H9 (cell line): ENCODE measurements around the gene TAF1. TPM values are rescaled to one million over a fixed set of nuclear protein-coding genes. Genes with fewer than 3 reads are reported as not detected.

Experiments used
- DNase-seq: peaks from one replicate; pipeline ENCODE4 v3.0.0-alpha.2; 2017
- H2AFZ ChIP-seq: one replicate; pipeline ENCODE4 v1.6.1; 2013; ENCODE audit warnings: mild to moderate bottlenecking, low read length, control low read depth, moderate library complexity
- H2AK5ac ChIP-seq: 2 replicates; pipeline ENCODE4 v1.6.1; 2013; ENCODE audit warnings: low read length, control low read depth, mixed read lengths; ENCODE audit not compliant: insufficient read length
- H2BK120ac ChIP-seq: one replicate; pipeline ENCODE4 v1.6.1; 2013; ENCODE audit warnings: low read depth, mild to moderate bottlenecking, low read length, control low read depth, inconsistent platforms; ENCODE audit not compliant: poor library complexity, severe bottlenecking
- H2BK12ac ChIP-seq: 2 replicates; pipeline ENCODE4 v1.6.1; 2013; ENCODE audit warnings: low read length, control low read depth, mixed read lengths, low read depth; ENCODE audit not compliant: insufficient read length
- H2BK15ac ChIP-seq: 2 replicates; pipeline ENCODE4 v1.6.1; 2013; ENCODE audit warnings: low read depth, low read length, control low read depth
- H2BK20ac ChIP-seq: one replicate; pipeline ENCODE4 v1.6.1; 2013; ENCODE audit warnings: low read depth, mild to moderate bottlenecking, low read length, control low read depth, inconsistent platforms; ENCODE audit not compliant: poor library complexity, severe bottlenecking
- H2BK5ac ChIP-seq: 2 replicates; pipeline ENCODE4 v1.6.1; 2013; ENCODE audit warnings: low read length, control low read depth, mixed read lengths; ENCODE audit not compliant: insufficient read length
- H3K14ac ChIP-seq: 2 replicates; pipeline ENCODE4 v1.6.1; 2013; ENCODE audit warnings: low read length, control low read depth; ENCODE audit not compliant: insufficient read depth
- H3K18ac ChIP-seq: 2 replicates; pipeline ENCODE4 v1.6.1; 2013; ENCODE audit warnings: low read depth, mild to moderate bottlenecking, mixed read lengths, low read length, control low read depth; ENCODE audit not compliant: insufficient read length
- H3K23ac ChIP-seq: 2 replicates; pipeline ENCODE4 v1.6.1; 2013; ENCODE audit warnings: low read length, control low read depth, mixed read lengths, low read depth; ENCODE audit not compliant: insufficient read length
- H3K23me2 ChIP-seq: 2 replicates; pipeline ENCODE4 v1.6.1; 2013; ENCODE audit warnings: low read depth, mild to moderate bottlenecking, mixed read lengths, low read length, control low read depth; ENCODE audit not compliant: insufficient read length, poor library complexity, severe bottlenecking
- H3K27ac ChIP-seq: 2 replicates; pipeline ENCODE4 v1.5.1; 2013; ENCODE audit warnings: low read length, control low read depth, mixed read lengths, low read depth; ENCODE audit not compliant: insufficient read length
- H3K27me3 ChIP-seq: 2 replicates; pipeline ENCODE4 v1.6.1; 2013; ENCODE audit warnings: low read length, control low read depth, inconsistent platforms; ENCODE audit not compliant: insufficient read depth
- H3K4ac ChIP-seq: 2 replicates; pipeline ENCODE4 v1.6.1; 2013; ENCODE audit warnings: low read depth, mild to moderate bottlenecking, control low read depth, inconsistent platforms, low read length, moderate library complexity
- H3K4me1 ChIP-seq: 2 replicates; pipeline ENCODE4 v1.6.1; 2013; ENCODE audit warnings: low read length, control low read depth, inconsistent platforms; ENCODE audit not compliant: insufficient read depth
- H3K4me2 ChIP-seq: 2 replicates; pipeline ENCODE4 v1.6.1; 2013; ENCODE audit warnings: low read length, control low read depth, mixed read lengths; ENCODE audit not compliant: insufficient read length, insufficient read depth
- H3K56ac ChIP-seq: 2 replicates; pipeline ENCODE4 v1.6.1; 2013; ENCODE audit warnings: low read depth, mild to moderate bottlenecking, mixed read lengths, low read length, control low read depth; ENCODE audit not compliant: insufficient read length
- H3K79me1 ChIP-seq: 2 replicates; pipeline ENCODE4 v1.6.1; 2013; ENCODE audit warnings: low read depth, mild to moderate bottlenecking, moderate library complexity, low read length, control low read depth, inconsistent platforms; ENCODE audit not compliant: insufficient read depth, poor library complexity, severe bottlenecking
- H3K79me2 ChIP-seq: 2 replicates; pipeline ENCODE4 v1.6.1; 2013; ENCODE audit warnings: low read length, control low read depth, inconsistent platforms; ENCODE audit not compliant: insufficient read depth
- H3K9ac ChIP-seq: 2 replicates; pipeline ENCODE4 v1.6.1; 2013; ENCODE audit warnings: low read length, control low read depth, mixed read lengths; ENCODE audit not compliant: insufficient read length; ENCODE audit errors: extremely low read depth
- H3K9me3 ChIP-seq: one replicate; pipeline ENCODE4 v1.6.1; 2013; ENCODE audit warnings: low read depth, low read length, inconsistent platforms; ENCODE audit not compliant: control insufficient read depth
- H3T11ph ChIP-seq: one replicate; pipeline ENCODE4 v1.6.1; 2013; ENCODE audit warnings: mild to moderate bottlenecking, low read length, control low read depth, inconsistent platforms
- H4K20me1 ChIP-seq: one replicate; pipeline ENCODE4 v1.6.1; 2013; ENCODE audit not compliant: control insufficient read depth, insufficient read length, insufficient read depth
- H4K5ac ChIP-seq: 2 replicates; pipeline ENCODE4 v1.6.1; 2013; ENCODE audit warnings: low read depth, mild to moderate bottlenecking, mixed read lengths, low read length, control low read depth; ENCODE audit not compliant: insufficient read length
- H4K8ac ChIP-seq: replicated peaks from 2 replicates; pipeline ENCODE4 v1.6.1; 2013; ENCODE audit warnings: low read length, control low read depth, mixed read lengths, low read depth; ENCODE audit not compliant: insufficient read length
- H4K91ac ChIP-seq: 2 replicates; pipeline ENCODE4 v1.6.1; 2013; ENCODE audit warnings: low read depth, mild to moderate bottlenecking, moderate library complexity, mixed read lengths, low read length, control low read depth; ENCODE audit not compliant: insufficient read length
- H3K27ac Mint-ChIP-seq, 3 experiments: 2 replicates in 2 of 3; 3 replicates in 1 of 3; pipeline ENCODE4 v1.8.0; 2020 to 2021; ENCODE audit warnings: mixed read lengths in 3 of 3, mild to moderate bottlenecking in 1 of 3, moderate library complexity in 1 of 3
- H3K27me3 Mint-ChIP-seq: 2 replicates; pipeline ENCODE4 v1.8.0; 2021; ENCODE audit warnings: low read depth, mild to moderate bottlenecking, moderate library complexity, mixed read lengths
- H3K36me3 Mint-ChIP-seq, 3 experiments: 2 replicates in 2 of 3; 3 replicates in 1 of 3; pipeline ENCODE4 v1.8.0; 2020 to 2021; ENCODE audit warnings: low read depth in 3 of 3, mixed read lengths in 3 of 3; ENCODE audit not compliant: insufficient read depth in 1 of 3
- H3K4me1 Mint-ChIP-seq, 2 experiments: 2 replicates each; pipeline ENCODE4 v1.8.0; 2020; ENCODE audit warnings: mixed read lengths in 2 of 2
- H3K4me3 Mint-ChIP-seq, 2 experiments: 2 replicates in 1 of 2; 3 replicates in 1 of 2; pipeline ENCODE4 v1.8.0; 2020 to 2021; ENCODE audit warnings: mild to moderate bottlenecking in 2 of 2, mixed read lengths in 2 of 2, moderate library complexity in 1 of 2
- H3K9me3 Mint-ChIP-seq, 2 experiments: 2 replicates in 1 of 2; 3 replicates in 1 of 2; pipeline ENCODE4 v1.8.0; 2020; ENCODE audit warnings: mild to moderate bottlenecking in 2 of 2, mixed read lengths in 2 of 2, moderate library complexity in 1 of 2
- CTCF ChIP-seq: fragments of 200-600 bp; sonication (generic); conservative IDR thresholded peaks from 3 replicates; pipeline ENCODE4 v1.8.0; 2021; ENCODE audit warnings: antibody characterized with exemption, mild to moderate bottlenecking
- WGBS: extraction: QIAGEN DNeasy Blood & Tissue Kit; methylation state at CpG from one replicate; pipeline ENCODE4 v1.1.7; 2013; ENCODE audit warnings: missing lambda C conversion rate, low lambda C conversion rate, mixed read lengths; ENCODE audit not compliant: insufficient read length; ENCODE audit errors: extremely low coverage; 5-methylcytosine and 5-hydroxymethylcytosine counted together
- total RNA-seq: library from RNA; stranded (reverse); gene quantifications from 2 replicates; pipeline ENCODE4 v1.2.1, GENCODE V29; 2021

The TAF1 gene
- total RNA-seq, 1 experiment from 2014 or later: 32.2 TPM

- no peaks in the 10 kb centered on the region for H3K27me3 ChIP-seq
- H3K4me2 ChIP-seq: no peak overlapping the region
- no peak overlapping the region for H3K9ac ChIP-seq
- no peak overlapping the region for H2BK20ac ChIP-seq
- no peak overlapping the region for H3K27ac ChIP-seq
- H2AK5ac ChIP-seq: no peak overlapping the region
- no peak overlapping the region for H2BK15ac ChIP-seq
- peaks cover 6 to 11% of the 10 kb centered on the region in 2 experiments; a peak in 3 of 4 replicates for H3K4me1 Mint-ChIP-seq
- H3K14ac ChIP-seq: no peak overlapping the region
- DNase-seq: no peak
- H3K27me3 Mint-ChIP-seq: no peaks in the 10 kb centered on the region; the same call in 1 of the 2 replicates
- no CpG with 5 or more reads among the region's 14 CpGs for WGBS
- no peak overlapping the region for H4K8ac ChIP-seq
- H4K91ac ChIP-seq: no peak overlapping the region
- no peak overlapping the region for H2BK120ac ChIP-seq
- no peaks in the 10 kb centered on the region for H3K4me1 ChIP-seq
- peaks cover 13 to 26% (median 18%) of the 10 kb centered on the region in 3 experiments for H3K36me3 Mint-ChIP-seq
- H4K20me1 ChIP-seq: no peaks in the 10 kb centered on the region
- no peak overlapping the region for H3K56ac ChIP-seq
- H3K79me1 ChIP-seq: no peaks in the 10 kb centered on the region
- no peak overlapping the region for H3K4ac ChIP-seq
- H3T11ph ChIP-seq: no peak overlapping the region
- peaks cover 66 to 69% of the 10 kb centered on the region in 2 experiments for H3K9me3 Mint-ChIP-seq
- TF ChIP-seq CTCF: no peak
- peaks cover 8% of the 10 kb centered on the region for H3K23me2 ChIP-seq
- no peak overlapping the region for H2BK5ac ChIP-seq
- H4K5ac ChIP-seq: no peak overlapping the region
- H2AFZ ChIP-seq: no peak overlapping the region
- peaks cover 4% of the 10 kb centered on the region; the same call in 1 of the 2 replicates for H3K79me2 ChIP-seq
- H3K9me3 ChIP-seq: no peaks in the 10 kb centered on the region
- H3K23ac ChIP-seq: no peak overlapping the region
- no peak overlapping the region for H2BK12ac ChIP-seq
- H3K4me3 Mint-ChIP-seq: no peak overlapping the region
- no peak overlapping the region for H3K27ac Mint-ChIP-seq
- H3K18ac ChIP-seq: no peak overlapping the region
Observed at GRCh38 chrX:71364221-71364620, 1.9 kb upstream of the TAF1 start.
